NCI-H524 treated with DMSO at 0.1 percent for 48 hours (cell line): ENCODE data around the gene TMEM61.

Experiments
- DNase-seq: peaks from one replicate; lab custom pipeline; 2025; lab: John Stamatoyannopoulos, UW

TMEM61 gene

DNA sequence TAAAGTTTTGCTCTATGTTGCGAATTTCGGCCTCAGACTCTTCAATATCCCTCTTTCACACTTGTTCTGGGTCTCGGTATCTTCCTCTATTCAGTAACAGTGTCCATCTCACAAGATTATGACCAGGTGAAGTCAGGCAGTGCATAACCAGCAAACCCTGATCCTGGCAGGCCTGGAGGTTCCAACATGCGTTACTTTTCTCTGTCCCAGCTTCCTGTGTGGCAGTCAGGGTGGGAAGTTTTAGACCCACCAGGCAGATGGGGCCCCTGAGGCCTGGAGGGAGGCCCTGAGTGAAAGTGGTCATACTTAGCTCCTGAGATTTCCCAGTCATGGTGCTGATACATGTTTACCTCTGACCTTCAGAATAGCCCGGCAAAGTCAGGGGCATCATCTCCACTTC is 5.1 kb downstream of the TMEM61 start:
- no peak for DNase-seq

DNA sequence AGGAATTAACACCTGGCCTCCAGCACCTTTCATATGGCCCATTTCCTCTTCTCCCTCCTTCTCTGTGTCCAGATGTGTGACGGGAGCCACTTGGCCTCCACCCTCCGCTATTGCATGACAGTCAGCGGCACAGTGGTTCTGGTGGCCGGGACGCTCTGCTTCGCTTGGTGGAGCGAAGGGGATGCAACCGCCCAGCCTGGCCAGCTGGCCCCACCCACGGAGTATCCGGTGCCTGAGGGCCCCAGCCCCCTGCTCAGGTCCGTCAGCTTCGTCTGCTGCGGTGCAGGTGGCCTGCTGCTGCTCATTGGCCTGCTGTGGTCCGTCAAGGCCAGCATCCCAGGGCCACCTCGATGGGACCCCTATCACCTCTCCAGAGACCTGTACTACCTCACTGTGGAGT is 5.6 kb downstream of the TMEM61 start:
- no peak for DNase-seq

DNA sequence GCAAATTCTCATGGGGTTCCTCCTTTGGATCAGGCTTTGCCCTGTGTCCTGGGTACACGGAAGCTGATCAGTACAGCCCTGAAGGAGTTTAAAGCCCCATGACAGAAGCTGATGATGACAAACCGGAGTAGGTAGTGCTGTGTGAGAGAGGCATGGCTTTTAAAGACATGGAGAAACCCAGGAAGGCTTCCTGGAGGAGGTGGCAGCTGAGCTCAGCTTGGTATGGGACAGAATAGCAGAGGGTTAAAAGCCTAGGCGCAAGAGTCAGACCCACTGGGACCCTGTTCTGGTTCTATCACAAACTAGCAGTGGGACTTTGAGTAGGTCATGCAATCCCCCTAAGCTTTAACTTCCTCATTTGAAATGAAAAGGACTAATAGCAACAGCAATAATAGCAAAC is 6.1 kb downstream of the TMEM61 start:
- DNase-seq = no peak

DNA sequence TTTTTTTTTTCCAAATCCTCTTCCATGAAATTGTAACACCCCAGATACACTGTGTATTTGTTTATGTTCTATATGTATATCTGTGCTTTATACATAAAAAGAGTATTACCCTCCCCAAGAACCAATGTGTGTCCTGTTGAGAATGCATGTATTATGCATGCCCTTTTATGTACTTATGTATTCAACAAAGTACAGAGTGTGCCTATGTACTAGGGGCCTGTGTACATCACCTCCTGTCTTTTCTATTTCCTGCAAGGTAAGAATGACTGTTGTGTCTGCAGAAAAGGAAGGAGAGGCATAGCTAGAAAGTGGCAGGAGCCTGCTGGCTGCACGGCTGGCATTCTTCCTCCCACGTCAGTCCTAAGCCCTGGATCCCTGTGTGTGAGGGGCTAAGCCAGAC is 7.0 kb downstream of the TMEM61 start:
- no peak for DNase-seq

DNA sequence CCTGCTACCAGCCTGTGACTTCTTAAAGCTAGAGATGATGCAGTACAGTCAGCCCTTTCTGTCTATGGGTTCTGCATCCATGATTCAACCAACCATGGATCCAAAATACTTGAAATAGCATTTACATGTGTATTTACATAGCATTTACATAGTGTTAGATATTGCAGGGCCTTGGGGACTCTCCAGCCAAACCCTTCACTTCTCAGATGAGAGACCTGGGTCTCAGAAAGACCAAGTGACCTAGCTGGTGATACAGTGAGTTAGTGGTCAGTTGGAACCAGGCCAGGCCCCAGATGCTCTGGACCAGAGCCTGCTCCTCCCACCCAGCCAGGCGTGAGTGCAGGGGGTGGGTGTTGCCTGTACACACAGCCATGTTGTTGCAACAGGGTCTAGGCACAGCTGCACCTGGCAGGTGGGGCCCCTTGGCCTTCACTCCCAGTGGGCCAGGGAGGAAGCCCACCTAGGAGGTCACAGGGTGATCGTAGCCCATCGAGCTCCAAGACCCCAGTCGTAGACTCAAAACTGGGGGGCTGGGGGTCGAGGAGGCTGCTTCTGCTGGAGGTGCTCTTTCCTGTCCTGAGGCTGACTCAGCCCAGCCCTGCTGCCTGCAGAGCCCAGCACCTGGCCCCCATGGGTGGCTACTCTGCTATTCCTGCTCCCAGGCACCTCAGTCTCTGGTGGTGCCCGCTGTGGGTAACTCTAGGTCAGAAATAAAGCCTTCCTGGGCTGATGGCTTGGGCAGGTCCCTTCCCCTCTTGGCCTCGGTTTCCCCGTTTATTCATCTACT is 7.7 kb downstream of the TMEM61 start:
- DNase-seq = no peak

DNA sequence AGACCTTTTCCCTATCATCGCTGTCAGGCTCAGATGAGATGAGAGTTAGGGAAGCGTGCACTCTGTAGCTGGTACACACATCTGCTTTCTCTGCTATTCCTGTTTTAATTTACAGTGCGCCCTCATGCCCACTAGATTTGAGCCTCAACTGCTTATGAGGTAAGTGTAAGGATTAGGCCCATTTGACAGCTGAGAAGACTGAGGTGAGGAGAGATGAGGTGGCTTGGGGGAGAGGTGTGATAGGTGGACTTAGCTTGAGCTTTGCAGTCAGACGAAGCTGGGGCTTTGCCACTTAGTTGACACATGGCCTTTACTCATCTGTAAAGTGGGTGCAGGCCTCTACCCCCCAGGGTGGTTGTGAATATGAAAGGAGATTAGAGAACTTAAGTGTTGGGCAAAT is 8.5 kb downstream of the TMEM61 start:
- DNase-seq = no peak

DNA sequence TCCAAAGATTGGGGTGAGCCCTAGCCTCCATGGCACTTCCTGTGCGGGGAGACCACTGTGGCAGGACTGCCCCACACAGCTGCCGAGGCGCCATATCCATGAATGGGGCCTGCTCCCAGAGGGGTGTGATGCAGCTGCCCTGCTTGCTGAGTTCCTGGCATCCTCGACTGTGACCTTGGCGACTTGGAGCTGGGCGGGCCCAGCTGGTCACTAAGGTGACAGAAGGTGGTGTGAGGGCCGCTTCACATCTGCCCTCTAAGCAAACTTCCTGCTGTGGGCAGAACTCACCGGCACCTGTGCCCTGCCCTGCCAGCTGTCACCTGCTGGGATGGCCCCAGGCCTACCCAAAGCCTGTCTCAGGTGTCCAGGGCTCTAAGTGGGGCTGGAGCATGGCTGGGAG is 9.0 kb downstream of the TMEM61 start:
- no peak for DNase-seq

DNA sequence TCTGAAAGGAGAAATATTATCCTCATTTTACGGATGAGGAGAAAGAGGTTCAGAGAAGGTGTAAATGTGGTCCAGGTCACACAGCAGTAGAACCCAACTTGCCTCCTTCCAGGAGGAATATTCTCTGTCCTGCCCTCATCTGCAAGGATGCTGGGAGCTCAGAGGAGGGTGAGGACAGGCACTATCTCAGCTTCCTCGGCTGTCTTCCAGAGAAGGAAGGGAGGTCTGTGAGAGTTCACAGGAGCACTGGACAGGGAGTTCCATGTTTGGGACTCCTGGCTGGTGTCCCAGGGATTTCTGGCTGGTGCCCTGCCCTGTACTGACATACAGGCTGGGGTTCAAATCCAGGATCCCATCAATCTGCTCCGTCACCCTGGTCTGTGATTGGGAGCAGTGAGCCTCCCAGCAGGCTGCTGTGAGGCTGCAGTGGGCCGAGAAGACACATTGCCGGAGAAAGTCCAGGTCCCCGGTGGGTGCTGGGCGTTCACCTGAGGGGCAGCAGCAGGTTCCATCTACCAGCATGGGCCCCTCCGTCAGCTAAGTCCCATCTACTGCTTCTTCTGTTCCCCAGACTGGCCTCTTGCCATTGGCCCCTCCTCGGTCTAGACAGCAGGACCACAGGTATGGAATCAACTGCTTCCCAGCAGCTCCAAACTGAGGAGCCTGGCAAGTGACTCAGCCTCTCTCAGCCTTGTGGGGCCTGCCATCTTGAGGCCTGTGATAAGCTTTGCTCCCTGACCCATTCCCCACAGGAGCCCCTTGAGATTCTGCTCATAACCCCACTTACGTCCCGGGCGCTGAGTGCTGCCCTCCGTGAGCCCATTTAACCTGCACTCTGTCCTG is 9.8 kb downstream of the TMEM61 start:
- DNase-seq = no peak

DNA sequence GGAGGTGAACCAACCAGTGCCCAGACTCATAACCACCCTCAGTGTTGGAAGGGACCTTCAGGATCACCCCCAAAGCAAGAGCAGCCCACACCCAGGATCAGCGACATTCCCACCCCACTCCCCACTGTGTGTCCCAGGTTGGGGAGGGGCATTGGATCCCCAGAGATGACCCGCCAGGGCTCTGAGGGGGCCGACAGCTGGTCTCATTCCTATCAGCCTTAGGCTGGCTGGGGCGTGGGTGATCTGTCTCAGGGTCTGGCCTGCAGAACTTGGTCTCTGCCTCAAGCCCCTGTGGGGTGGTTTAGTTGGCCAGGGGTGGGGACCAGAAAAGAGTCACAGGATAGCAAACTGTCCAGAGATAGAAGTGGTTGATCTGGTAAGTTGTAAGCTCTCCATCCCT is 10.5 kb downstream of the TMEM61 start:
- DNase-seq = no peak

DNA sequence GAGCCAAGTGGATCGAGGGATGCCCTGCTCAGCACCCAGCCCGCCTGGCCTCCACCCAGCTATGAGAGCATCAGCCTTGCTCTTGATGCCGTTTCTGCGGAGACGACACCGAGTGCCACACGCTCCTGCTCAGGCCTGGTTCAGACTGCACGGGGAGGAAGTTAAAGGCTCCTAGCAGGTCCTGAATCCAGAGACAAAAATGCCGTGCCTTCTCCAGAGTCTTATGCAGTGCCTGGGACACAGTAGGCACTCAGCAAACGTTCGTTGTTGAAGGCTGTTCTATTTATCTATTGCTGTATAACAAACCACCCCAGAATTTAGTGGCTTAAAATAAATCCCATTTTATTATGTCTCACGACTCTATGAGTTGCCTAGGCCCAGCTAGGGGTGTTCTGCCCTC is 11.5 kb downstream of the TMEM61 start:
- no peak for DNase-seq

DNA sequence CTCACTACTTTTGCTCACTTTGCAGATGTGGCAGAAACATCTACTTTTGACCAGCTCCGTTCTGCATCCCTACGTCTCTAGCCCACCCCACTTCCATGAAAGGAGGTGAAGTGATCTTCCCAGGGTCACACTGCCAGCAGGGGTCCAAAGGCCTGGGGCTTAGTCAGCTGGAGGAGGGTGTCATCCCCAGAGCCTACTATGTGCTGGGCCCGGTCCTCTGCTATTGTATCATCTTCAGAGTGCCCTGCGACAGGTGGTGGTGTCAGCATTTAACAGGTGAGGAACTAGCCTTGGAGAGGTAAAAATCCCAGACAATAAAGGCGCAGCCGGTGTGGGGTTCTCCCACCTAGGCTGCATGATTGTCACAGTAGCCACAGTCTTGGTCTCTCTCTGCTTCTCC is 12.7 kb downstream of the TMEM61 start:
- DNase-seq = no peak

DNA sequence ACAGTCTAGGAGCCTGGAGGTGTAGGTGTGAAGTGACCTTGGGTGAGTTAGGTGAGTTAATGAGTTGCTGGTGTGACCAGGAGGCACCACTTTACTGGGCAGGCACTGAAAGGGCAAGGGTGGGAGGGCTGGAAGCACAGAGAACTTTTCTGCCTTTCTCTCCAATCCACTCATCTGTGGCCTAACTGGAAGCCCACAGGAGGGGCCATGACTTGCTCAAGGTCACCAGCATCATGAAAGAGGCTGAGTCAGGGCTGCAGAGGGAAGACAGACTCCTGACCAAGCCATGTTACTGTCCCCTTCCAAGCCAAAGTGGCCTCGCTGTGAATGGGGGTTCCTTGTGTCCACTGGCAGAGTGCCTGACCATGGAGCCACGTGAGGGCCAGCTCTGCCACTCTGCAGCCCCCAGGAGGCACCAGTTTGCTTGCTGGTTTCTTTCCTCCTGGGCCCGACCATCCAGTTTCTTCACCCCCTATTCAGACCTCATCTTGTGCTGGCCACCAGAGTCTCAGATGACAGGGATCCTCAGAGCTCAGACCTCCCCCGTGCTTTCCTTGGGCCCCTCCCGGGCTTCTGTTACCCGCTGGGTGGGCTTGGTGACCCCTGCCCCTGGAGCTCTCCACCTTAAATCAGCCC is 14.0 kb downstream of the TMEM61 start:
- DNase-seq = no peak

DNA sequence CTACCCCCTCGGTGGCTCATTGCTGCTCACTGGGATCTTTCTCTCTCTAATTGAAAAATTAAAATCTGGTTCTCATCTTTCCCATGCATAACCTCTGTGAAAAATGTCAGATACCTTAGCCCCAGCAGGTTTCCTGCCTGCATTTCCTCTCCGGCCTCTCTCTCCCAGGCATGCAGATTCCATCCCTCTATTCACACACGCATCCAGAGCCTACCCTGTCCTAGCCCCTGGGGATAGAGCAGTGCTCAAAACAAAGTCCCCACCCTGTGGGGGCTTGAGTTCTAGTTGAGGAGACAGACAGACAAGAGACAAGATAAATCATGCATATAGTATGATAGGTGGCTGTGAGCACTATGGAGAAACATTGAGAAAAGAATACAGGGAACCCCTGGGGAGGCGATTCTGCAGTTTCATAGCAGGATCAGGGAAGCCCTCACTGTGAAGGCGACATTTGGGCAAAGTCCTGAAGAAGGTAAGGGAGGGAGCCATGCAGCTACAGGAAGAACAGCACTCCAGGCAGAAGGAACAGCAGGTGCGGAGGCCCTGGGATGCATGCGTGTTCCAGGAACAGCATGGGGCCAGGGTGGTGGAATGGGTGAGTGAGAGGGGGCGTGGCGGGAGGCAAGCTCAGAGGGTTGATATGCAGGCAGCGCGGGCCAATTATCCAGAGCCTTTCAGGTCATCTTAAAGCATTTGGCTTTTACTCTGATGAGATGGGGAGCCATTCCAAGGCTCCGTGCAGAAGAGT is 14.8 kb downstream of the TMEM61 start:
- no peak for DNase-seq

DNA sequence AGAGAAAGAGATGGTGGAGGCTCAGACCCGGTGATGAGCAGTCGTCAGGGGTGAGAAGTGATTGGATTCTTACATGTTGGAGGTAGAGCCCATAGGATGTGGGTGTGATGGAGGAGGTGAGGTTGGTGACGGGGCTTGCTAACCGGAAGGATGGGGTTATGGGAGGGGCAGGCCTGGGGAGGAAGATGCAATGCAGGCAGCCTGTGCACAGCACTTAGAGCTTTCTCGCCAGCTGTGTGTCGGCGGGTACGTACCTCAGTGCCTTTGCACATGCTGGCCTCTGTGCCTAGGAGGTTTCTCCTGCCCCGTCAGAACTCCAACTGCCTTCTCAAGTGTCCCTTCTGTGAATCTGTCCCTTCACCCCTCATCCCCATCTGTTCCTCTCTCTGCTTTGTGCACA is 15.4 kb downstream of the TMEM61 start:
- DNase-seq = no peak

DNA sequence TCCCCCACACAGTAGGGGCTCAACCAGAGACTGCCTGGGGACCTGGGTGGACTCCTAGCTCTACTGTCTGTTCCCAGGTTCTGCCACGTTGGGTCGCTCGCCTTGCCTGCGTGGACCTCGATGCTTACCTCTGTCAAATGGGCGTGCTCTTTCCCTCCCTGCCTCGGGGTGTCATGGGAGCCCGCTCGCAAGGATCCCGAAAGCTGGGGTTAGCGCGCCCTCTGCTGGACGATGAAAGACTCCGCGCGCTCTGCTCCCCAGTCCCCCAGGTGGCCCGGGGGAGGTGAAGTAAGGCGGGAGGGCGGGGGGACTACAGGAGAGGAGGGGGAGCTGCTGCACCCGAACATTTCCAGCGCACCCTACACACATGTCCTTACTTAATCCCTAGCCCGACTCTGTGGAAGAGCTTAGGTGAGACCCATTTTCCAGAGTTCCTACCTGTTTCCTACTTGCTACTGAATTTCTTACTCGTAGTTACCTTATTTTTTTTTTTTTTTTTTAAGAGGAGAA is 16.0 kb downstream of the TMEM61 start:
- DNase-seq = no peak

DNA sequence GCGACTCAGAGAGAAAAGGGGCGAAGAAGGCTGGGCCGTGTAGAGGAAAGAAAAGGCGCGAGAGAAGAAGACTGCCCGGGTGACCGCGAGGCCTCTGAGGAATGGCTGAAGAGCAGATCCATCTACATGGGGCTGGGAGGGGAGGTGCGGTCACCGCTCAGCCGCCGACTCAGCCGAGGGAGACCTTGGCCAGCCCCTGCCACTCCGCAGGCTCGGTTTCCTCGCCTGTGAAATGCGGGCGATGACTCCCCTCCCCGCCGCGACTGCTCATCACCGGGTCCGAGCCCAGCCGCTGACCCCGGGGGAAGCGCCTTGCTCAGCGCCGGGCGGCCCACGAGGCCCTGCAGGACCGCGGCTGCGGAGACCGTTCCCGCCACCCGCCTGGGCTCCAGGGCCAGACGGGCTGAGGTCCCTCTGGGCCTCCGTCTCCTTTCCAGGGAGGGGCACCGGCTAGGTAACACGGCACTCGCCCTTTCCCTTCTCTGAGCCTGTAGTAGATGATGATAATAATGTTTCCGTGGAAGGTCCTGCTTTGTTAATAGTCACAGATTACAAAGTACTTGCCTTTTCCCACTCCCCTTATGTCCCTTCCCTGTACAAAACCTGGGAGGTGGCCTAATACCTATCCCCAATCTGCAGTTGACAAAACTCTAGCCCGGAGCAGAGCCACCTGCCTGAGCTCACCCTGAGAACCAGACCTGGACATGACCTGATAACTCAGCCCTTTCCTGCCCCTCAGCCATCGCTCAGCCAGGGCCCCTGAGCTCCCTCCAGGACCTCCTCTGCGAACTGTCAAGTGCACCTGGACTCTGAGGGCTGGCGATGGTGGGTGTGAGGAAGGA is 16.7 kb downstream of the TMEM61 start:
- no peak for DNase-seq

DNA sequence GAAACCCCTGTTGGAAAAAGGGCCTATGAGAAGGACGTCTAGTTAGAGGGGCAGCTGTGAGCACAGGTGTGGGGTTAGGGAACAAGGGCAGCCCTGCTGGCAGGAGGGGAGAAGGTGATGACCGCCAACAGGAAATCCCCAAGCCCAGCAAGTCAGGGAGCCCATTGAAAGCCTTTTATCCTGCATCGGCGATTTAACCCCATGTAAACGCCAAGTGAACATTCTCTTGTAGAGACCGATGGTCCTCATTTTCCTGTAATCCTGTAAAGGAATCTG is 17.2 kb downstream of the TMEM61 start:
- DNase-seq = no peak

DNA sequence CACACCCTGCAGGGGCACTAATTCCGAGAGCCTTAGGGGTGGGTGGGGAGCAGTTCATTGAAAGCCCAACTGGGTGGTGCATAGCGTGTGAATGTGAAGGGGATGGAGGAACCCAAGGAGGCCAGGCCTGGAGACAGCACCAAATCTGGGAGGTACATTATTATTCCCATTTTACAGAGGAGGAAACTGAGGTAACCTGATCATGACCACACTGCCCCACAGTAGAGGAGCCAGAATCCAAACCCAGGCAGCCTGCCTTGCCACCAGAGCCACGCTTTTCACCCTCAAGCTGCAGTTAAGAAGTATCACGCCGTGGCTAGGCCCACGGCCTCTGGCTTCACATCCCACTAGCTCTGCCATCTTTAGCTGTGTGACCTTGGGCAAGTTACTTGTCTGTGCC is 17.7 kb downstream of the TMEM61 start:
- no peak for DNase-seq

DNA sequence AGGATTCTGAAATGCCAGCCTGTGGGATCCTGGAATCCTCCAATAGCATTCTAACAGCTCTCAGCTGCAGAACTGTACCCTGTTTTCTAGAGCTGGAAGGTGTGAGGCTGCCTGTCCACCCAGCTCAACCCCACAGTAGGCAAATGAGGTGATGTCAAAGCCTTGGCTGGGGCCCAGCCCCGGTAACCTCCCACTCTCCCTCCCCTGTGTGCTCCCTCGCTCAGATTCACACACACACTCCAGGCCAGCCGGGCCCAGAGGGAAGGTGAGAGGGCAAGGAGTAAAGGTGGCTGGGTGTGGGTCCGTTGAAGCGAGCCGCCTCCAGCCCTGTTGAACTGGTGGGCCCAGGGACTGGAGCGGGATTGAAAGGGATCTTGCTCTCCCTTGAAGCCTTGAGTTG is 18.2 kb downstream of the TMEM61 start, which contains the start of gene BSND:
Gene BSND (plus strand): TSS at position 257 of the 400 bp plus-strand sequence. CDS start 254 bp downstream, outside the sequence.
- no peak for DNase-seq

DNA sequence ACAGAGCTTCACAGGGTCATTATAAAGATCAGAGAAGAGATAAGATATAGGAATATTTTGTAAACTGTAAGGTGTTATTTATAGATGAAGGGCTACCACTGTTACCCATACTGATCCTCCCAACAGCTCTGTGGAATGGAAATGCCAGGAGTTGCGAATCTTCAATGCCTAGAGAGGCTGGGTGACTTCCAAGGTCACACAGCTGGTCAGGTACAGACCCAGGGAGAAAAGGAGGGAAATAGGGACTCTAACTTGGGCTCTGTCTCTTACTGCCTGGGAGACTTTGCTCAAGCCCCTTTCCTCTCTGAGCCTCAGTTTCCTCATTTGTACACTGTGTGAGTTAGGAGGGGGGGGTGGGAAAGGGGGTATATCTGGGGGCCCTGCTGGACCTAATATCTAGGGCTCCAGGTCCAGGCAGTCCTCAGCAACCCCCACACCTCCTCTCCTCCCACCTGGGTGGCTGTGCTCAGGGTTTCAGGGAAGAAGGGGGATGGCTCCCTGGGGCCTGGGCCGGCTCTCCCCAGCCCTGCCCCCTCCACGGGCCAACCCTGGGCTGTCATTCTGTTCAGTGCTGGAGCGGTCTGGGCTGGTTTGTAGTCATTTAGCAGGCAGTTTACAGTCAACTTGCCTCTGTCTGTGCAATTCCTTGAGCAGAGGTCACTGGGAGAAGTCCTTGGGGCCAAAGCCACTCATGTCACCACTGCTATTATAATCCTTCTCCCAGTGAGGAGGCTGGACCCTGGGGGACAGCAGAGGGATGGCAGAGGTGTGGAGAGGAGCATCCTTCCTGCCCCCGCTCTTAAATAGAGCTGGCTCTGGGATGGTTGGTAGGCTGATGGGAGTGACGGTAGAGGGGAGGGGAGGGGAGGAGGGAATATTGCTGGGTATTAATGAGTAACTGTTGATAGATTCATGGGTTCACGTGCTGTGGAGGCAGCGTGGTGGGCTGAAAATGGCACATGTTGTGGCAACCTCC is 20.0 kb downstream of the TMEM61 start:
- DNase-seq = no peak
